Measurements from ENCODE around the gene TMEM150C. TPM values are rescaled to one million over a fixed set of nuclear protein-coding genes. Genes with fewer than 3 reads are reported as not detected.
A peak's percentile ranks its signal among the peaks of the same experiment; 100 is the strongest.

TMEM150C gene
- total RNA-seq, 1 donor from 2014 or later: 0.95 TPM

GRCh38 chr4:82599336-82599735, 37.5 kb upstream of the TMEM150C start:
- Histone ChIP-seq H3K27ac (ENCODE audit: low read depth, low read length) (no peak overlapping the region), H3K4me3 (ENCODE audit: insufficient read depth, low read depth, low read length) (no peak overlapping the region), H4K20me1 (ENCODE audit: insufficient read depth, low read length) (no peaks in the 10 kb centered on the region), H3K27me3 (ENCODE audit: insufficient read depth, low read length) (peaks cover 4% of the 10 kb centered on the region), H3K9me3 (ENCODE audit: insufficient read depth, low read depth, low read length) (no peaks in the 10 kb centered on the region), H3K79me2 (ENCODE audit: insufficient read depth, low read length) (no peaks in the 10 kb centered on the region), H3K4me2 (ENCODE audit: low read length) (no peak overlapping the region), H3K9ac (ENCODE audit: low read length) (no peak overlapping the region), H3K4me1 (ENCODE audit: insufficient read depth, low read length) (no peaks in the 10 kb centered on the region), H3K36me3 (ENCODE audit: insufficient read depth, low read length) (no peaks in the 10 kb centered on the region), H2AFZ (ENCODE audit: low read depth, low read length) (no peak overlapping the region)
- H3K4me3 Mint-ChIP-seq (ENCODE audit: unreplicated experiment): no peak overlapping the region
- H3K27ac Mint-ChIP-seq (ENCODE audit: unreplicated experiment): no peak overlapping the region
- DNase-seq (ENCODE audit: low read depth) (no peak), FAIRE-seq (no peak)
- H3K4me1 Mint-ChIP-seq (ENCODE audit: low read depth, unreplicated experiment): peaks cover 2% of the 10 kb centered on the region
- H3K27me3 Mint-ChIP-seq (ENCODE audit: low read depth, unreplicated experiment): peaks cover 18% of the 10 kb centered on the region
- no peak for TF ChIP-seq CTCF (IDR thresholded peaks at IDR 0.05; ENCODE audit: insufficient read depth, low read depth, low read length)
- TF ChIP-seq EZH2 (IDR thresholded peaks at IDR 0.05; ENCODE audit: insufficient read depth, low read length): no peak
- H3K9me3 Mint-ChIP-seq (ENCODE audit: unreplicated experiment): no peaks in the 10 kb centered on the region
- H3K36me3 Mint-ChIP-seq (ENCODE audit: low read depth, unreplicated experiment): peaks cover 2% of the 10 kb centered on the region

GRCh38 chr4:82594456-82594855, 32.7 kb upstream of the TMEM150C start:
- Histone ChIP-seq H3K4me2 (ENCODE audit: low read length) (no peak overlapping the region), H3K36me3 (ENCODE audit: insufficient read depth, low read length) (no peaks in the 10 kb centered on the region), H3K27ac (ENCODE audit: low read depth, low read length) (no peak overlapping the region), H4K20me1 (ENCODE audit: insufficient read depth, low read length) (no peaks in the 10 kb centered on the region), H2AFZ (ENCODE audit: low read depth, low read length) (no peak overlapping the region), H3K79me2 (ENCODE audit: insufficient read depth, low read length) (no peaks in the 10 kb centered on the region), H3K27me3 (ENCODE audit: insufficient read depth, low read length) (peaks cover 26% of the 10 kb centered on the region), H3K4me1 (ENCODE audit: insufficient read depth, low read length) (no peaks in the 10 kb centered on the region), H3K4me3 (ENCODE audit: insufficient read depth, low read depth, low read length) (no peak overlapping the region), H3K9me3 (ENCODE audit: insufficient read depth, low read depth, low read length) (no peaks in the 10 kb centered on the region), H3K9ac (ENCODE audit: low read length) (no peak overlapping the region)
- no peaks in the 10 kb centered on the region for H3K9me3 Mint-ChIP-seq (ENCODE audit: unreplicated experiment)
- peaks cover 2% of the 10 kb centered on the region for H3K36me3 Mint-ChIP-seq (ENCODE audit: low read depth, unreplicated experiment)
- no peak overlapping the region for H3K4me3 Mint-ChIP-seq (ENCODE audit: unreplicated experiment)
- no peak overlapping the region for H3K27ac Mint-ChIP-seq (ENCODE audit: unreplicated experiment)
- peaks cover 26% of the 10 kb centered on the region for H3K27me3 Mint-ChIP-seq (ENCODE audit: low read depth, unreplicated experiment)
- peak; percentile 20 for DNase-seq (ENCODE audit: low read depth)
- TF ChIP-seq CTCF (IDR thresholded peaks at IDR 0.05; ENCODE audit: insufficient read depth, low read depth, low read length) (no peak), EZH2 (IDR thresholded peaks at IDR 0.05; ENCODE audit: insufficient read depth, low read length) (no peak)
- FAIRE-seq: no peak
- peaks cover 5% of the 10 kb centered on the region for H3K4me1 Mint-ChIP-seq (ENCODE audit: low read depth, unreplicated experiment)

- H3K4me3 Mint-ChIP-seq (ENCODE audit: unreplicated experiment): no peak overlapping the region
- H3K79me2 ChIP-seq (ENCODE audit: insufficient read depth, low read length): no peaks in the 10 kb centered on the region
- H3K4me1 ChIP-seq (ENCODE audit: insufficient read depth, low read length): no peaks in the 10 kb centered on the region
- DNase-seq (ENCODE audit: low read depth): no peak
- peaks cover 5% of the 10 kb centered on the region for H3K4me1 Mint-ChIP-seq (ENCODE audit: low read depth, unreplicated experiment)
- H3K27me3 Mint-ChIP-seq (ENCODE audit: low read depth, unreplicated experiment): peaks cover 23% of the 10 kb centered on the region
- peaks cover 26% of the 10 kb centered on the region for H3K27me3 ChIP-seq (ENCODE audit: insufficient read depth, low read length)
- no peak overlapping the region for H3K9ac ChIP-seq (ENCODE audit: low read length)
- H2AFZ ChIP-seq (ENCODE audit: low read depth, low read length): no peak overlapping the region
- FAIRE-seq: no peak
- no peak overlapping the region for H3K4me3 ChIP-seq (ENCODE audit: insufficient read depth, low read depth, low read length)
- TF ChIP-seq EZH2 (IDR thresholded peaks at IDR 0.05; ENCODE audit: insufficient read depth, low read length): no peak
- TF ChIP-seq CTCF (IDR thresholded peaks at IDR 0.05; ENCODE audit: insufficient read depth, low read depth, low read length): no peak
- H3K4me2 ChIP-seq (ENCODE audit: low read length): no peak overlapping the region
- H3K27ac Mint-ChIP-seq (ENCODE audit: unreplicated experiment): no peak overlapping the region
- H4K20me1 ChIP-seq (ENCODE audit: insufficient read depth, low read length): no peaks in the 10 kb centered on the region
- peaks cover 2% of the 10 kb centered on the region for H3K36me3 Mint-ChIP-seq (ENCODE audit: low read depth, unreplicated experiment)
- H3K9me3 ChIP-seq (ENCODE audit: insufficient read depth, low read depth, low read length): no peaks in the 10 kb centered on the region
- no peaks in the 10 kb centered on the region for H3K36me3 ChIP-seq (ENCODE audit: insufficient read depth, low read length)
- no peak overlapping the region for H3K27ac ChIP-seq (ENCODE audit: low read depth, low read length)
- no peaks in the 10 kb centered on the region for H3K9me3 Mint-ChIP-seq (ENCODE audit: unreplicated experiment)
Measured at GRCh38 chr4:82593411-82593810, 31.6 kb upstream of the TMEM150C start.
